ENCODE data around the gene LAP3.
"Not testable (repeated sequence)": the region's sequence is repeated elsewhere in the genome, so short reads cannot be mapped to it uniquely, and the experiment has no call there.

Gene LAP3

GRCh38 chr4:17576932-17577664 is at the start of gene LAP3:
Gene LAP3, plus strand, starts transcription at chr4:17577198. Its CDS starts 268 bp downstream, at chr4:17577466.
- DNase-seq: peak; percentile 81 to 100 (median 97)

DNA sequence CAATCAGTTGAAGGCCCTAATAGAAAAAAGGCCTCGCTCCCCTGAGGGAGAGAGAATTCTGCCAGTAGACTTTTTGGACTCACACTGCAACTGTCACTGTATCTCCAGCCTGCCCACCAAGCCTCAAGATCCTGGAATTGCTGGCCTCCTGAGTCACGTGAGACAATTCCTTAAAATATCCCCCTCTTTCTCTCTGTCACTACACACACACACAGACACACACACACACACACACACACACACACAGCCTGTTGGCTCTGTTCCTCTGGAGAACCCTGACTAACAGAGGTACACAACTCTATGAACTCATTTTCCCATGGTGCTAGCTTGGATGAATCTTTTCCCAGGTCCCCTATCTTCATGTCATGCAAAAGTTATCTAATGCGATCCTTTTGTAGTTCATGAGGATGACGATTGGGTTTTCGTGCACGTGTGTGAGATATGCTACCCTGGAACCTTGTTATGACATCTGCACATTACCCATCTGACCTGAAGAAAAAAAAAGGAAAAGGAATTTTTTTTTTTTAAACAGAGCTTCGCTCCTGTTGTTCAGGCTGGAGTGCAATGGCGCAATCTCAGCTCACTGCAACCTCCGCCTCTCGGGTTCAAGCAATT is 48.3 kb upstream of the LAP3 start:
- DNase-seq: no peak

DNA sequence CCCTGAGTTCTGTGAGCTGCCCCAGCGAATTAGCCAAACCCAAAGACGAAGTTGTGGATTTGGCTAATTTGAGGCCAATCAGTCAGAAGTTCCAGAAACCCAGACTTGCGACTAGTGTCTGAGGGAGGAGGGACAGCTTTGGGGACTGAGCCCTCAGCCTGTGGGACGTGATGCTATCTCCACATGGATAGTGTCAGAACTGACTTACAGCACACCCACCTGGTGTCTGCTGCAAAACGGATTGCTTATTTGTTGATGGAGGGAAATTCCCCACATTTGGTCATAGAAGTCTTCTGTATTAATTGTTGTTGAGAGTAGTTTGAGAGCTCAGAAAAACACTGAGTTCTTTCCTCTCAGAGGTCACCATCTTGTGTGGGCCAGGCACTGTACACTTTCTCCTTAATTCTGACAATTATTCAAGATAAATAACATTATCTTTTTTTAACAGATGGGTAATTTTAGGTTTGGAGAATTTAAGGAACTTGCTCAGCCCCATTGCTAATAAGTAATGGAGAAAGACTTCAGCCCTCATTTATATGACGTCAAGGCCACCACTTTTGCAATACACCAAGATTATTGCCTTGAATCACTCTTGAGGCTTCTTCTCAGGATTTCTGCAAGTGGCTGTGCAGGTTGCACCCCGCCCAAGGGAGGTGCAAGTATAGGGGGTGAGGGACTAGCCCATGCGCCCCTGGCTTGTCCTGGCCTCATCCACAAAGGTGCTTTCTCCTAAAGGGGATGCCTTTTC is 45.3 kb upstream of the LAP3 start:
- DNase-seq: no peak

- DNase-seq: no peak
These were observed 42.3 kb upstream of the LAP3 start for GRCh38 chr4:17534705-17535104.

DNA sequence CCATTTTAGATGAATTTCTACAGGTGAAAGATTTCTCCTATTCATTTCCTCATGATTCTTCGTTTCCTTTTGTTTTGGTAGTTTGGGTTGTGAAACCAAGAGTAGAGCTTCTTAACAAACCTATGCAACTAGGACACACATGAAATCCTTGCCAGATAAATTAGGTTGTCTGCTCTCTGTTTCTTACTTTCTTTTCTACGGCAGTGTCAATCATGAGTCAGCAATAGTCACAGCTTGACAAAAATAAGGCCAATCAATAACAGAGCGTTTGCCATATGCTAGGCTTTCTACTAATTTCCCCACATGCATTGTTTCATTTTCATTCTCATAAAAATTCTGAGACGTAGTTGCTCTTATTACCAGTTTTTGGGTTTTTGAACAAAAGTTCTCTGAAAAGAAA is 41.8 kb upstream of the LAP3 start:
- DNase-seq: no peak

DNA sequence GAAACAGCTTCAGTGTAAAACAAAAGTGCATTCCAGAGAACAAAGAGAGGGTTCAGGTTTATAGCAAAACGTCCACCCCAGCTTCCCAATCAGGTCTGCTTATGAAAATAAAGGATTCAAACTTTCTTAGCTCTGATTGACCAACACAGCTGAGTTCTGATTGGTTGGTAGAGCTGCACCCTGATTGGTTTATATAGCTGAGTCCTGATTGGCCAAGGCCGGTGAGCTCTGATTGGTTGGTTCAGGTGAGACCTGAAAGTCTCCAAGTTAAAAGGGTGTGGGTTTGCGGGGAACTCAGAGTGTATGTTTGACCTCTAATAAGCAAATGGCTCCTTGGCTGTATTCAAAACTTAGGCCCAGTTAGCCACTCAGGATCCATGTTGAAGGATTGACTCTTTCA is 41.1 kb upstream of the LAP3 start:
- peak in 1 of 56 donors; percentile 33 for DNase-seq

- not testable (repeated sequence) for DNase-seq
These were observed 39.9 kb upstream of the LAP3 start for GRCh38 chr4:17537060-17537459.

DNA sequence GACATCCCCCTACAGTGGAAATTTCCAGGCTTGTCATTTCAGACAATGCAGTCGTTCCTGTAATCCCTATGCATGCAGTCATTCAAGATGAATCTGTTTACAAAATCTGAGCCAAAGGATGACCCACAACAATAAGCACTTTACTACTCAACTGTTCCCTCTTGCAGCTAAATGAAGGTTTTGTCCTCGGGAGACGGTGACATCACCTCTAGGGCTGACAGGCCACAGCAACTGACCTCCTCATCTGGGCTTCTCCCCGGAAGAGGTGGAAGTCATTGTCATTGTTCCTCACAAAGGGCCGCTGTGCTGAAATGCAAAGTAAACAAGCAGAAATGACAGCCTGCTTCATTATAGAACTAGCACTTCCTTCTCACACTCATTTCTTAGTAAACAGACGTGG is 32.8 kb upstream of the LAP3 start:
- DNase-seq: peak in 54 of 56 donors; percentile 14 to 96 (median 78)

GRCh38 chr4:17544831-17545234 is 32.2 kb upstream of the LAP3 start:
- peak in 32 of 56 donors; percentile 6 to 78 (median 30) for DNase-seq

GRCh38 chr4:17545374-17546140 is 31.4 kb upstream of the LAP3 start:
- peak in 1 of 56 donors; percentile 9 for DNase-seq

GRCh38 chr4:17546222-17546621 is 30.8 kb upstream of the LAP3 start:
- no peak for DNase-seq

- DNase-seq: no peak
These were observed 30.3 kb upstream of the LAP3 start for GRCh38 chr4:17546678-17547077.

DNA sequence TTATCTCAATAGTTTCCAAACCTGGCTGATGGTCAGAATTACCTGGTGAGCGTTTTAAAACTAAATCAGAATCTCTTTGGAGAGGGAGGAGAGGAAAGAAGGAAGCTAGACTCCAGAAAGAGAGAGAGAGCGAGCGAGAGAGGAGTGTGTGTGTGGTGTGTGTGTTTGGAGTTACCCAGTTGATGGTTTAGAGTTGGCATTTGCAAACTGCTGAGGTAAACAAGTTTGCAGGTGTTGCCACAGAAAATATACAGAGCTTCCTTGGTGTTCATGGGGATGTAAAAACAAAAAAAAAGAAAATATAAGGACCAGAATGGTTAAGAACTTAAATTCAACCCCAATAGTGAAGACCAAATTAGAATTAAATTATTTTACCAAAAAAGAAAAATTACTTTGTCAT is 26.4 kb upstream of the LAP3 start:
- DNase-seq: no peak

DNA sequence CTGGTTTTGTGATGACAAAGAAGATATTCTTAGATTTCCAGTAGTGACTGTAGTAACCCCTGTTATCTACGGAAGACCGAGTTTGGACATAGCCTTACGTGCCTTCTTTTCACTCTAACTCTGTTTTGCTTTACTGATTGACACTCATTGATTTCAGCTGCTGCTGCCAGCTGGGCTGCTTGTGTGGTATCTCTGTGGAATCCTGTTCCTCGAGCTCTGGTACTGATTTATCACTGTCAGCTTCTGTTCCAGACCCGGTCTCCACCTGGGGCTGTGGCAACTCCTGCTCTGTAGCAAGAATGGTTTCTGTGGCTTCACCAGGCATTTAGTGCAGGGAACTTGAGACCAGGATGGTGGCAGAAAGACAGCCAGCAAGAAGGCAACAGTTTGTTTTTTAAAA is 24.6 kb upstream of the LAP3 start:
- no peak for DNase-seq

DNA sequence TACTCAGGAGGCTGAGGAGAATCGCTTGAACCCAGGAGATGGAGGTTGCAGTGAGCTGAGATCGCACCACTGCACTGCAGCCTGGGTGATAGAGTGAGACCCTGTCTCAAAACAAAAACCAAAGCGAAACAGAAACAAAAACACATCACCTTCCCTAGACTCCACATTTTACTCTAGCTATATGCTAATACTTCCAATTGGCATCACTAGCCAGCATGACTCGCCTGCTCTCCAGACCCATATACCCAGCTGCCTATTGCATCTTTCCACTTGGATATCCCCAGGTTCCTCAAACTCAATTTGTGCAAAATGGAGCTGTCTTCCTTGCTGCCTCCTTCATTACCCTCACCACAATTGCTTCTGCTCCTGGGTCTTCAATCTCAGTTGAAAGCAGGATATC is 22.4 kb upstream of the LAP3 start:
- no peak for DNase-seq

- no peak for DNase-seq
These were observed 20.5 kb upstream of the LAP3 start for GRCh38 chr4:17556498-17556897.

- no peak for DNase-seq
These were observed 19.1 kb upstream of the LAP3 start for GRCh38 chr4:17557880-17558279.

DNA sequence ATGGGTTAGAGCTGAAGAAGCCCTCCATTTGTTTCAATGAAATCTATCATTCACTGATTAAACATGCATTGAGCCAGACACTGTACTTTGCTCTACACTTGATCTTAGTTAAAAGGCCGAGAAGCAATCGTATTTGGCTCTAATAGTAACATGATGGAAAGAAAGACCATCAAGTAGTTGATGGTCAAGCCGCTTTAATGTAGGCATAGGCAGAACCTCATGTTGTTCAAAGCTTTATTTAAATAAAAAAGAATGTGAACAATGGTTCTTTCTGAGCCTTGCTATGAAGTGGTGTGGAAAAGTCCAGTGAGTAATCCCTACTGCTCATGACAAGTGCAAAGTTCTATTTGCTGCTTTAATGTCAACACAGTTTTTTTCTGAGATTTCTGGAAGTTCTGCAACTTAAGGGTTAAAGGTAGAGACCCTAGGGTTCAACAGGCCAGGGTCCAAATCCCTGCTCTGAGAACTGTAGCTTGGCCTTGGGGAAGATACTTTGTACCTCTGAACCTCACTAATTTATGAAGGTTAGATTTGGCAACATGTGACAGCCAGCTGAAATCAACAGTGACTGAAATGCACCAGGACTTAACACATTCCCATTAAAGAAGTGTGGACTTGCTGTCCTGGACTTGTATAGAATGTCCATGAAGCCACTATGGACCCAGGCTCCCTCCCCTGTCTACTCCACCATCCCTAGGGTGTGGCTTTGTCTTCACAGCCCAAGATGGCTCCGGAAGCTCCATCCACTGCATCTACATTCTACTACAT is 17.9 kb upstream of the LAP3 start:
- no peak for DNase-seq

DNA sequence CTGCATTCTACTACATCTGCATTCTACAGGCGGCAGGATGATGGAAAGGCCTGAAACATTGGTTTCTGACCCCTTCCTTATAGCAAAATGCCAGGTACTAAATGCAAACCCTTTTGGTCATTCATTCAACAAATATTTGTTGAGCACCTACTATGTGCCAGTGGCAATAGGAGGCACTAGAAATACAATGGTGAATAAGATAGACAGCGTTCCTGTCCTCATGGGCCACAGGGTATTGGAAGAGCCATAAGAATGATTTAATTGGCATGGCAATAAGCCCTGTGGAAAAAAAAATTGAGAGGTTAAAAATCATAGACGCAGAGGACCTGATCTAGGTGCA is 17.3 kb upstream of the LAP3 start:
- DNase-seq: no peak

DNA sequence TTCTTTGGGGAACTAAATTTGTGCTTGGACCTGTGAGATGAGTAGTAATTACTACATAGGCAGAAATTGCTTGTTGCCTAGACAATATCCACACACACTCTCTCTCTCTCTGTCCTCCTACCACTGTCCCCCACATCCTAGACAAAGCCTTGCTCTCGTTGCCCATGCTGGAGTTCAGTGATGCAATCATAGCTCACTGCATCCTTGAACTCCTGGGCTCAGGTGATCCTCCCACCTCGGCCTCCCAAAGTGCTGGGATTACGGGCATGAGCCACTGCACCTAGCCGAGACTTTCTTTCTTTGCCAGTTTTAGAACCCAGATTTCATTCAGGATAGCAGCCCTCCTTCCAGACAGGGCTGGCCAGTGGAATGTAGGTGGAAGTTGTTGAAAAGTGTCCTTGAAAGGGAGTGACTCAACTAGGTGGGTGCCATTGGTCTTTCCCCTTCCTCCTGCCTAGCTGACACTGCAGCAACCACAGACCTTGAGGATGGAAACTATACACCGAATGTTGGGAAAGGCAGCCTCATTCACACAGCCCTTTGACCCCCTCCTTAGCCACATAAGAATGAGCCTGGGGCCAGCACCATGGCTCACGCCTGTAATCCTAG is 16.8 kb upstream of the LAP3 start:
- DNase-seq: peak in 1 of 56 donors; percentile 15
